OCI-LY3 (cell line): ENCODE data around the gene ATP5ME.

Experiments used
- H2AFZ ChIP-seq: fragments of 200-600, 300-600 bp; shearing (Covaris generic); 2 replicates; pipeline ENCODE4 v1.6.0; 2014; ENCODE audit warnings: antibody characterized with exemption, low read depth, low read length
- H3K27ac ChIP-seq: fragments of 200-600, 300-600 bp; sonication (generic); 2 replicates; pipeline ENCODE4 v1.5.1; 2014; ENCODE audit warnings: mild to moderate bottlenecking, low read length, moderate library complexity, mixed read lengths
- H3K27me3 ChIP-seq: fragments of 200-600, 300-600 bp; sonication (generic); 2 replicates; pipeline ENCODE4 v1.6.1; 2014; ENCODE audit warnings: low read depth, low read length, mixed read lengths
- H3K36me3 ChIP-seq: fragments of 200-600, 300-600 bp; sonication (generic); replicated peaks from 2 replicates; pipeline ENCODE3; 2014; ENCODE audit warnings: low read depth, low read length, mixed read lengths
- H3K4me1 ChIP-seq: fragments of 300-600, 200-600 bp; sonication (generic); 2 replicates; pipeline ENCODE4 v1.6.1; 2014; ENCODE audit warnings: low read length, mixed read lengths
- H3K4me2 ChIP-seq: fragments of 200-600, 300-600 bp; sonication (generic); 2 replicates; pipeline ENCODE4 v1.6.1; 2014; ENCODE audit warnings: low read length, mixed read lengths
- H3K4me3 ChIP-seq: fragments of 300-600, 200-600 bp; sonication (generic); 2 replicates; pipeline ENCODE4 v1.5.1; 2014; ENCODE audit warnings: antibody characterized with exemption, mild to moderate bottlenecking, low read length, moderate library complexity
- H3K79me2 ChIP-seq: fragments of 300-600, 200-600 bp; shearing (Covaris generic); 2 replicates; pipeline ENCODE4 v1.6.1; 2014; ENCODE audit warnings: mild to moderate bottlenecking, low read length, mixed read lengths
- H3K9ac ChIP-seq: fragments of 300-600, 200-600 bp; shearing (Covaris generic); 2 replicates; pipeline ENCODE4 v1.6.0; 2014; ENCODE audit warnings: mild to moderate bottlenecking, low read length, moderate library complexity
- H3K9me3 ChIP-seq: fragments of 200-600, 300-600 bp; shearing (Covaris generic); 2 replicates; pipeline ENCODE4 v1.6.1; 2014; ENCODE audit warnings: low read length, mixed read lengths; ENCODE audit not compliant: insufficient read depth
- H4K20me1 ChIP-seq: fragments of 200-600, 300-600 bp; sonication (generic); 2 replicates; pipeline ENCODE4 v1.6.1; 2016; ENCODE audit warnings: low read length, mixed read lengths; ENCODE audit not compliant: insufficient read depth
- EZH2phosphoT487 ChIP-seq: fragments of 200-600 bp; shearing (Covaris generic); IDR thresholded peaks from 2 replicates; pipeline ENCODE4 v1.6.1; 2018; ENCODE audit warnings: antibody characterized with exemption, mixed run types, low read depth
- TF ChIP-seq, protein P1 (sequence below): fragments of 200-600, 300-600 bp; sonication (generic); IDR thresholded peaks from 2 replicates; pipeline ENCODE4 v1.5.1; 2014; ENCODE audit warnings: antibody characterized with exemption, low read length, low read depth

The ATP5ME gene

DNA sequence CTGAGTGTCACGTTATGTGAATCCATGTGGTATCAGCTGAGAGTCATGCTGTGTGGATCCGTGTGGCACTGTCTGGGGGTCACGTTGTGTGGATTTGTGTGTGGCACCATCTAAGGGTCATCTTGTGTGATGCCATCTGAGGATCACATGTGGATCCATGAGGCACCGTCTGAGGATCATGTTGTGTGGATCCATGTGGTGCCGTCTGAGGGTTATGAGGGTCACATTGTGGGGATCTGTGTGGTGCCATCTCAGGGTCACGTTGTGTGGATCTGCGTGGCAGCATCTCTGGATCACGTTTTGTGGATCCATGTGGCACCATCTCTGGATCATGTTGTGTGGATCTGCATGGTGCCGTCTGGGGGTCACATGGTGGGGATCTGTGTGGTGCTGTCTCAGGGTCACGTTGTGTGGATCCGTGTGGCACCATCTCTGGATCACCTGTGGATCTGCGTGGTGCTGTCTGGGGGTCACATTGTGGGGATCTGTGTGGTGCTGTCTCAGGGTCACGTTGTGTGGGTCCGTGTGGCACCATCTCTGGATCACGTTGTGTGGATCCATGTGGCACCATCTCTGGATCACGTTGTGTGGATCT is 41.8 kb downstream of the ATP5ME start:
- Histone ChIP-seq H3K4me3 (no peak overlapping the region), H4K20me1 (no peaks in the 10 kb centered on the region), H3K36me3 (no peaks in the 10 kb centered on the region), H3K27ac (no peak overlapping the region), H3K4me1 (no peaks in the 10 kb centered on the region), H3K9me3 (no peaks in the 10 kb centered on the region), H3K4me2 (no peak overlapping the region), H3K27me3 (no peaks in the 10 kb centered on the region), H3K9ac (no peak overlapping the region), H3K79me2 (no peaks in the 10 kb centered on the region), H2AFZ (no peak overlapping the region)
- TF ChIP-seq EZH2phosphoT487 = no peak
- TF ChIP-seq, protein P1, sequence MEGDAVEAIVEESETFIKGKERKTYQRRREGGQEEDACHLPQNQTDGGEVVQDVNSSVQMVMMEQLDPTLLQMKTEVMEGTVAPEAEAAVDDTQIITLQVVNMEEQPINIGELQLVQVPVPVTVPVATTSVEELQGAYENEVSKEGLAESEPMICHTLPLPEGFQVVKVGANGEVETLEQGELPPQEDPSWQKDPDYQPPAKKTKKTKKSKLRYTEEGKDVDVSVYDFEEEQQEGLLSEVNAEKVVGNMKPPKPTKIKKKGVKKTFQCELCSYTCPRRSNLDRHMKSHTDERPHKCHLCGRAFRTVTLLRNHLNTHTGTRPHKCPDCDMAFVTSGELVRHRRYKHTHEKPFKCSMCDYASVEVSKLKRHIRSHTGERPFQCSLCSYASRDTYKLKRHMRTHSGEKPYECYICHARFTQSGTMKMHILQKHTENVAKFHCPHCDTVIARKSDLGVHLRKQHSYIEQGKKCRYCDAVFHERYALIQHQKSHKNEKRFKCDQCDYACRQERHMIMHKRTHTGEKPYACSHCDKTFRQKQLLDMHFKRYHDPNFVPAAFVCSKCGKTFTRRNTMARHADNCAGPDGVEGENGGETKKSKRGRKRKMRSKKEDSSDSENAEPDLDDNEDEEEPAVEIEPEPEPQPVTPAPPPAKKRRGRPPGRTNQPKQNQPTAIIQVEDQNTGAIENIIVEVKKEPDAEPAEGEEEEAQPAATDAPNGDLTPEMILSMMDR = no peak

DNA sequence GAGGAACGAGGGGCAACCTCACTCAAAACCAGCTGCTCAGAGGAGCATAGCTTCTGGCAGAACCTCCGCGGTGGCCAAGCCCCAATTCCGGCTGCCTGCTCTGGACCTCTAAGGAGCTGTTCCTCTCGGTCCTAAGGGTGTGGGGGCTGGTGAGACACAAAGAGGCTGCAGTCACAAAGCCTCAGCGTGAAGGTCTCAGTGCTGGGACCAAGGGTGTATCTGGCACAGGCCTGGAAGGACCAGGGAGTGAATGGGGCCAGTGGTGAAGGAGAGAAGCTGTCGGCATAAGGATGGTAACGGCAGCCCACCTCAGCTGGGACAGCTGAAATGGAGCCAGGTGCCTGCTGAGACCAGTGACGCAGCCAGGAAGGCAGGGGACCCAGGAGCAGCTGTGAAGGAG is 43.4 kb downstream of the ATP5ME start:
- H3K79me2 ChIP-seq = no peaks in the 10 kb centered on the region
- no peak overlapping the region for H3K4me2 ChIP-seq
- no peaks in the 10 kb centered on the region for H3K4me1 ChIP-seq
- H3K9me3 ChIP-seq = no peaks in the 10 kb centered on the region
- no peaks in the 10 kb centered on the region for H3K36me3 ChIP-seq
- H3K27ac ChIP-seq = no peak overlapping the region
- H3K4me3 ChIP-seq = no peak overlapping the region
- TF ChIP-seq, protein P1 = no peak
- no peak for TF ChIP-seq EZH2phosphoT487
- H4K20me1 ChIP-seq = no peaks in the 10 kb centered on the region
- no peak overlapping the region for H3K9ac ChIP-seq
- no peak overlapping the region for H2AFZ ChIP-seq
- H3K27me3 ChIP-seq = no peaks in the 10 kb centered on the region

DNA sequence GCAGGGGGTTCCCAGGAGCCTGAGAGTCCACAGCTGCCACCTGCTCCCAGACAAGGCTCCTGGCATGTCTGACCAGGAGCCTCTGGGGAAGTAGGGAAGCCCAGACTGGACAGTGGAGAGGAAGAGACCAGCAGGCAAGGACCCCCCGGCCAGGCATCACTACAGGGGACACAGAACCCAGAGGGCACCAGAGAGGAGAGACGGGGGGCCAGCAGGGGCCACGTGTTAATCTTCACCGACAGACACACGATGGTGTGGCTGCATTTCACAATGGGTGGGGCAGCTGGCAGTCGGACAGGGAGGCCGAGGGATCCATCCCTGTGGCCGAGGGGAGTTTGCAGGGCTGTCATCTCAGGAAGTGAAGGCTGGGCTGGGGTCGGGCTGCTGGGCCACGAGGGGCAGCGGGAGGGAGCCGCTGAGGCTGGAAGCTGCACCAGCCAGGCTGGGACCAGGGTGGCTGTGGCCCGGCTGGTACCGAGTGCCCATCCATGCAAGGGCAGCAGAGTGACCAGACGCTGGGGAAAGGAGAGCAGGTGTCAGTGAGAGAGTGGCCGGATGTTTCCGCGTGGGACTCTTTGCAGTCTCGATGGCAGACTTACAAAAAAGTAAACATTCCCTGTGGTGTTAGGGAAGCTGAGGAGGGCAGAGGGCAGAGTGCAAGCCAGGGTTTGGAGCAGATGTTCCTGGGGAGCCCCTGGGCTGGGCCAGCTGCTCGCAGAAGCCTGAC is 44.0 kb downstream of the ATP5ME start:
- Histone ChIP-seq H3K4me3 (no peak overlapping the region), H3K9ac (no peak overlapping the region), H3K36me3 (no peaks in the 10 kb centered on the region), H4K20me1 (no peaks in the 10 kb centered on the region), H3K9me3 (no peaks in the 10 kb centered on the region), H3K27me3 (no peaks in the 10 kb centered on the region), H2AFZ (no peak overlapping the region), H3K4me1 (no peaks in the 10 kb centered on the region), H3K27ac (no peak overlapping the region), H3K4me2 (no peak overlapping the region), H3K79me2 (no peaks in the 10 kb centered on the region)
- TF ChIP-seq, protein P1 = no peak
- TF ChIP-seq EZH2phosphoT487 = no peak

DNA sequence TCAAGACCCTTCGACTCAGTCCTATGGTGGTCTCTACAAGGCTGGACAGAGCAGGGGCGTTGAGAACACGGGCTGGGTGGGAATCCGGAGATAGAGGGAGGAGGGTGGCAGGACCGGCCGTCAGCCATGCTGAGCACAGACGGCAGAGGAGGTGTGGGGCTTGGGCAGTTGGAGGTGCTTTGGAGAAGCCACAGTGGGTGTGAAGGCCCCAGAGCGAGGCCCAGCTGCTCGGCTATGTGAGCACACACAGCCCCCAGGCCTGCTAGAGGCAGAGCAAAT is 44.5 kb downstream of the ATP5ME start:
- no peaks in the 10 kb centered on the region for H3K4me1 ChIP-seq
- no peak for TF ChIP-seq EZH2phosphoT487
- TF ChIP-seq, protein P1 = no peak
- H4K20me1 ChIP-seq = no peaks in the 10 kb centered on the region
- H3K9me3 ChIP-seq = no peaks in the 10 kb centered on the region
- H3K4me3 ChIP-seq = no peak overlapping the region
- no peak overlapping the region for H3K9ac ChIP-seq
- no peak overlapping the region for H3K4me2 ChIP-seq
- no peaks in the 10 kb centered on the region for H3K36me3 ChIP-seq
- no peaks in the 10 kb centered on the region for H3K79me2 ChIP-seq
- H3K27ac ChIP-seq = no peak overlapping the region
- H2AFZ ChIP-seq = no peak overlapping the region
- no peaks in the 10 kb centered on the region for H3K27me3 ChIP-seq
